WTC11 (cell line): ENCODE measurements around the gene NPLOC4. TPM values are rescaled to one million over a fixed set of nuclear protein-coding genes. Genes with fewer than 3 reads are reported as not detected.

Source experiments
- ATAC-seq: fragments of 200-7000 bp; cut with Tn5 transposase; 2 replicates; pipeline ENCODE4 v1.10.0; 2021; ENCODE audit warnings: mild to moderate bottlenecking, moderate library complexity
- CTCF ChIA-PET: fragments of 300-600 bp; sonication (Branson Sonifier 250); formaldehyde crosslinking; loops from one replicate; lab custom pipeline; 2021; ENCODE audit warnings: antibody characterized with exemption; lab: Charles Lee
- POLR2A ChIA-PET: fragments of 350-600 bp; sonication (Branson Sonifier 250); formaldehyde crosslinking; loops from one replicate; lab custom pipeline; 2021; ENCODE audit warnings: antibody characterized with exemption; lab: Charles Lee
- DNase-seq: peaks from one replicate; pipeline ENCODE4 v3.0.0; 2021; ENCODE audit warnings: low spot score
- H3K27ac Mint-ChIP-seq: 2 replicates; pipeline ENCODE4 v1.8.0; 2021; ENCODE audit warnings: mixed read lengths
- H3K27me3 Mint-ChIP-seq: 2 replicates; pipeline ENCODE4 v1.8.0; 2021; ENCODE audit warnings: low read depth, mild to moderate bottlenecking, moderate library complexity, mixed read lengths
- H3K36me3 Mint-ChIP-seq: 2 replicates; pipeline ENCODE4 v1.8.0; 2021; ENCODE audit warnings: mixed read lengths
- H3K4me1 Mint-ChIP-seq: 2 replicates; pipeline ENCODE4 v1.8.0; 2022; ENCODE audit warnings: mixed read lengths
- H3K4me3 Mint-ChIP-seq: 2 replicates; pipeline ENCODE4 v1.8.0; 2021; ENCODE audit warnings: mild to moderate bottlenecking, moderate library complexity, mixed read lengths
- H3K9me3 Mint-ChIP-seq: 2 replicates; pipeline ENCODE4 v1.8.0; 2021; ENCODE audit warnings: mixed read lengths
- ATF1 ChIP-seq: sonication (generic); formaldehyde crosslinking; IDR thresholded peaks from 2 replicates; pipeline ENCODE4 v1.8.1; 2023; ENCODE audit warnings: mild to moderate bottlenecking, moderate library complexity, missing genetic modification reagents
- CREB1 ChIP-seq: sonication (generic); formaldehyde crosslinking; IDR thresholded peaks from 2 replicates; pipeline ENCODE4 v1.8.0; 2023; ENCODE audit warnings: mild to moderate bottlenecking, missing genetic modification reagents
- EMX1 ChIP-seq: fragments of 250-450 bp; sonication (Bioruptor Pico); IDR thresholded peaks from 2 replicates; pipeline ENCODE4 v1.8.0; 2021; ENCODE audit warnings: mild to moderate bottlenecking
- ETV6 ChIP-seq: sonication (generic); formaldehyde crosslinking; IDR thresholded peaks from 2 replicates; pipeline ENCODE4 v1.8.1; 2022; ENCODE audit warnings: mild to moderate bottlenecking, missing genetic modification reagents
- FOXP1 ChIP-seq: sonication (generic); formaldehyde crosslinking; IDR thresholded peaks from 2 replicates; pipeline ENCODE4 v1.8.0; 2022; ENCODE audit warnings: missing genetic modification reagents, mild to moderate bottlenecking, moderate library complexity, borderline replicate concordance
- JAZF1 ChIP-seq: fragments of 250-450 bp; sonication (Bioruptor Pico); IDR thresholded peaks from 2 replicates; pipeline ENCODE4 v1.9.0; 2021; ENCODE audit warnings: moderate library complexity, mild to moderate bottlenecking, inconsistent platforms
- MYBL2 ChIP-seq: sonication (generic); formaldehyde crosslinking; IDR thresholded peaks from 2 replicates; pipeline ENCODE4 v1.8.1; 2023; ENCODE audit warnings: mild to moderate bottlenecking, moderate library complexity, missing genetic modification reagents
- NR3C1 ChIP-seq: sonication (generic); formaldehyde crosslinking; conservative IDR thresholded peaks from 2 replicates; pipeline ENCODE4 v1.8.1; 2023; ENCODE audit warnings: low read depth, mild to moderate bottlenecking, missing genetic modification reagents
- PRRX2 ChIP-seq: fragments of 250-450 bp; sonication (Bioruptor Pico); IDR thresholded peaks from 2 replicates; pipeline ENCODE4 v1.8.0; 2021; ENCODE audit warnings: mild to moderate bottlenecking
- RORB ChIP-seq: fragments of 250-450 bp; sonication (Bioruptor Pico); IDR thresholded peaks from 2 replicates; pipeline ENCODE4 v1.9.0; 2021; ENCODE audit warnings: mild to moderate bottlenecking
- TEAD4 ChIP-seq: sonication (generic); formaldehyde crosslinking; IDR thresholded peaks from 2 replicates; pipeline ENCODE4 v1.8.0; 2022; ENCODE audit warnings: mild to moderate bottlenecking, missing genetic modification reagents
- ZNF121 ChIP-seq: sonication (generic); formaldehyde crosslinking; IDR thresholded peaks from 2 replicates; pipeline ENCODE4 v1.8.0; 2023; ENCODE audit warnings: missing genetic modification reagents
- ZNF138 ChIP-seq: sonication (generic); formaldehyde crosslinking; conservative IDR thresholded peaks from 2 replicates; pipeline ENCODE4 v1.8.1; 2022; ENCODE audit warnings: mild to moderate bottlenecking, moderate library complexity, missing genetic modification reagents
- total RNA-seq: library from RNA; stranded (reverse); gene quantifications from 3 replicates; pipeline ENCODE4 v1.2.3, GENCODE V29; 2021
- TF ChIP-seq, protein P1 (sequence below): sonication (generic); formaldehyde crosslinking; IDR thresholded peaks from 2 replicates; pipeline ENCODE4 v1.8.0; 2022; ENCODE audit warnings: mild to moderate bottlenecking, missing genetic modification reagents
- TF ChIP-seq, protein P2 (sequence below): sonication (generic); formaldehyde crosslinking; IDR thresholded peaks from 2 replicates; pipeline ENCODE4 v1.8.0; 2023; ENCODE audit warnings: missing genetic modification reagents
- TF ChIP-seq, protein P3 (sequence below): sonication (generic); formaldehyde crosslinking; IDR thresholded peaks from 2 replicates; pipeline ENCODE4 v1.8.1; 2022; ENCODE audit warnings: missing genetic modification reagents, borderline replicate concordance
- TF ChIP-seq, protein P4 (sequence below): sonication (generic); formaldehyde crosslinking; IDR thresholded peaks from 2 replicates; pipeline ENCODE4 v1.8.1; 2022; ENCODE audit warnings: low read depth, mild to moderate bottlenecking, moderate library complexity, missing genetic modification reagents, borderline replicate concordance
- TF ChIP-seq, protein P5 (sequence below): sonication (generic); formaldehyde crosslinking; IDR thresholded peaks from 2 replicates; pipeline ENCODE4 v1.8.1; 2023; ENCODE audit warnings: mild to moderate bottlenecking, missing genetic modification reagents, borderline replicate concordance
- TF ChIP-seq, protein P6 (sequence below): sonication (generic); formaldehyde crosslinking; IDR thresholded peaks from 2 replicates; pipeline ENCODE4 v1.8.0; 2022; ENCODE audit warnings: missing genetic modification reagents
- TF ChIP-seq, protein P7 (sequence below): sonication (generic); formaldehyde crosslinking; IDR thresholded peaks from 2 replicates; pipeline ENCODE4 v1.8.0; 2022; ENCODE audit warnings: mild to moderate bottlenecking, missing genetic modification reagents

Gene NPLOC4
- total RNA-seq, 1 experiment from 2014 or later: 83.5 TPM

DNA sequence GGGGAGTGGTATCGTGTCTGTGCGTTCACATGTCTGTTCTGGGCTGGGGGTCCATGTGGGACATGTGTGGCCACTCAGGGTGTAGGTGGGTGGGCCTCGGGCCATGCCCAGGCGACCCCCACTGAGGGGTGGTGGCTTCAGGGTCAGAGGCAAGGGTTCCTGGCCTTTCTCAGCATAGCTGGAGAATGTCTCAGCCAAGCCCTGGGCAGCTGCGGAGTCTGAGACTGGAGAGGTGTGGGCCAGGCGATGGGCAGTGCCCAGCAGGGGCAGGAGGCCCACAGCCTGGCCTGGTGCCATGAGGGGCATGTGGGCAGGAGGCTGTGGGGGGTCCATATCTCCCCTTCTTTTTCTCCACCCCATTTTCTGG lies 107.5 kb downstream of the NPLOC4 start:
- Mint-ChIP-seq H3K4me3 (no peak overlapping the region), H3K36me3 (no peaks in the 10 kb centered on the region), H3K9me3 (no peaks in the 10 kb centered on the region), H3K27me3 (peaks cover 16% of the 10 kb centered on the region), H3K4me1 (no peaks in the 10 kb centered on the region), H3K27ac (no peak overlapping the region)
- ChIA-PET CTCF (interaction anchor here (1.1 kb wide), 1 partner anchor 11 kb away, joined by 3 read pairs; no protein-coding TSS in a partner anchor), POLR2A (interaction anchor here (0.6 to 1.0 kb wide), 2 partner anchors 15 to 170 kb away, joined by 3 to 6 read pairs; no protein-coding TSS in a partner anchor)
- TF ChIP-seq, protein P1, sequence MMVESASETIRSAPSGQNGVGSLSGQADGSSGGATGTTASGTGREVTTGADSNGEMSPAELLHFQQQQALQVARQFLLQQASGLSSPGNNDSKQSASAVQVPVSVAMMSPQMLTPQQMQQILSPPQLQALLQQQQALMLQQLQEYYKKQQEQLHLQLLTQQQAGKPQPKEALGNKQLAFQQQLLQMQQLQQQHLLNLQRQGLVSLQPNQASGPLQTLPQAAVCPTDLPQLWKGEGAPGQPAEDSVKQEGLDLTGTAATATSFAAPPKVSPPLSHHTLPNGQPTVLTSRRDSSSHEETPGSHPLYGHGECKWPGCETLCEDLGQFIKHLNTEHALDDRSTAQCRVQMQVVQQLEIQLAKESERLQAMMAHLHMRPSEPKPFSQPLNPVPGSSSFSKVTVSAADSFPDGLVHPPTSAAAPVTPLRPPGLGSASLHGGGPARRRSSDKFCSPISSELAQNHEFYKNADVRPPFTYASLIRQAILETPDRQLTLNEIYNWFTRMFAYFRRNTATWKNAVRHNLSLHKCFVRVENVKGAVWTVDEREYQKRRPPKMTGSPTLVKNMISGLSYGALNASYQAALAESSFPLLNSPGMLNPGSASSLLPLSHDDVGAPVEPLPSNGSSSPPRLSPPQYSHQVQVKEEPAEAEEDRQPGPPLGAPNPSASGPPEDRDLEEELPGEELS (CRISPR knock-in tag): no peak
- TF ChIP-seq FOXP1 (CRISPR knock-in tag) (no peak), PRRX2 (CRISPR knock-in tag) (no peak), NR3C1 (no peak), JAZF1 (no peak), MYBL2 (CRISPR knock-in tag) (no peak), RORB (CRISPR knock-in tag) (no peak), TEAD4 (CRISPR knock-in tag) (no peak), CREB1 (CRISPR knock-in tag) (no peak), ZNF121 (CRISPR knock-in tag) (no peak), ZNF138 (CRISPR knock-in tag) (no peak), EMX1 (CRISPR knock-in tag) (no peak), ATF1 (CRISPR knock-in tag) (no peak), ETV6 (CRISPR knock-in tag) (no peak)
- TF ChIP-seq, protein P2, sequence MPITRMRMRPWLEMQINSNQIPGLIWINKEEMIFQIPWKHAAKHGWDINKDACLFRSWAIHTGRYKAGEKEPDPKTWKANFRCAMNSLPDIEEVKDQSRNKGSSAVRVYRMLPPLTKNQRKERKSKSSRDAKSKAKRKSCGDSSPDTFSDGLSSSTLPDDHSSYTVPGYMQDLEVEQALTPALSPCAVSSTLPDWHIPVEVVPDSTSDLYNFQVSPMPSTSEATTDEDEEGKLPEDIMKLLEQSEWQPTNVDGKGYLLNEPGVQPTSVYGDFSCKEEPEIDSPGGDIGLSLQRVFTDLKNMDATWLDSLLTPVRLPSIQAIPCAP (CRISPR knock-in tag): no peak
- TF ChIP-seq, protein P3, sequence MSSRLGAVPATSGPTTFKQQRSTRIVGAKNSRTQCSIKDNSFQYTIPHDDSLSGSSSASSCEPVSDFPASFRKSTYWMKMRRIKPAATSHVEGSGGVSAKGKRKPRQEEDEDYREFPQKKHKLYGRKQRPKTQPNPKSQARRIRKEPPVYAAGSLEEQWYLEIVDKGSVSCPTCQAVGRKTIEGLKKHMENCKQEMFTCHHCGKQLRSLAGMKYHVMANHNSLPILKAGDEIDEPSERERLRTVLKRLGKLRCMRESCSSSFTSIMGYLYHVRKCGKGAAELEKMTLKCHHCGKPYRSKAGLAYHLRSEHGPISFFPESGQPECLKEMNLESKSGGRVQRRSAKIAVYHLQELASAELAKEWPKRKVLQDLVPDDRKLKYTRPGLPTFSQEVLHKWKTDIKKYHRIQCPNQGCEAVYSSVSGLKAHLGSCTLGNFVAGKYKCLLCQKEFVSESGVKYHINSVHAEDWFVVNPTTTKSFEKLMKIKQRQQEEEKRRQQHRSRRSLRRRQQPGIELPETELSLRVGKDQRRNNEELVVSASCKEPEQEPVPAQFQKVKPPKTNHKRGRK (CRISPR knock-in tag): no peak
- TF ChIP-seq, protein P4, sequence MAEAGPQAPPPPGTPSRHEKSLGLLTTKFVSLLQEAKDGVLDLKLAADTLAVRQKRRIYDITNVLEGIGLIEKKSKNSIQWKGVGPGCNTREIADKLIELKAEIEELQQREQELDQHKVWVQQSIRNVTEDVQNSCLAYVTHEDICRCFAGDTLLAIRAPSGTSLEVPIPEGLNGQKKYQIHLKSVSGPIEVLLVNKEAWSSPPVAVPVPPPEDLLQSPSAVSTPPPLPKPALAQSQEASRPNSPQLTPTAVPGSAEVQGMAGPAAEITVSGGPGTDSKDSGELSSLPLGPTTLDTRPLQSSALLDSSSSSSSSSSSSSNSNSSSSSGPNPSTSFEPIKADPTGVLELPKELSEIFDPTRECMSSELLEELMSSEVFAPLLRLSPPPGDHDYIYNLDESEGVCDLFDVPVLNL (CRISPR knock-in tag): no peak
- TF ChIP-seq, protein P5, sequence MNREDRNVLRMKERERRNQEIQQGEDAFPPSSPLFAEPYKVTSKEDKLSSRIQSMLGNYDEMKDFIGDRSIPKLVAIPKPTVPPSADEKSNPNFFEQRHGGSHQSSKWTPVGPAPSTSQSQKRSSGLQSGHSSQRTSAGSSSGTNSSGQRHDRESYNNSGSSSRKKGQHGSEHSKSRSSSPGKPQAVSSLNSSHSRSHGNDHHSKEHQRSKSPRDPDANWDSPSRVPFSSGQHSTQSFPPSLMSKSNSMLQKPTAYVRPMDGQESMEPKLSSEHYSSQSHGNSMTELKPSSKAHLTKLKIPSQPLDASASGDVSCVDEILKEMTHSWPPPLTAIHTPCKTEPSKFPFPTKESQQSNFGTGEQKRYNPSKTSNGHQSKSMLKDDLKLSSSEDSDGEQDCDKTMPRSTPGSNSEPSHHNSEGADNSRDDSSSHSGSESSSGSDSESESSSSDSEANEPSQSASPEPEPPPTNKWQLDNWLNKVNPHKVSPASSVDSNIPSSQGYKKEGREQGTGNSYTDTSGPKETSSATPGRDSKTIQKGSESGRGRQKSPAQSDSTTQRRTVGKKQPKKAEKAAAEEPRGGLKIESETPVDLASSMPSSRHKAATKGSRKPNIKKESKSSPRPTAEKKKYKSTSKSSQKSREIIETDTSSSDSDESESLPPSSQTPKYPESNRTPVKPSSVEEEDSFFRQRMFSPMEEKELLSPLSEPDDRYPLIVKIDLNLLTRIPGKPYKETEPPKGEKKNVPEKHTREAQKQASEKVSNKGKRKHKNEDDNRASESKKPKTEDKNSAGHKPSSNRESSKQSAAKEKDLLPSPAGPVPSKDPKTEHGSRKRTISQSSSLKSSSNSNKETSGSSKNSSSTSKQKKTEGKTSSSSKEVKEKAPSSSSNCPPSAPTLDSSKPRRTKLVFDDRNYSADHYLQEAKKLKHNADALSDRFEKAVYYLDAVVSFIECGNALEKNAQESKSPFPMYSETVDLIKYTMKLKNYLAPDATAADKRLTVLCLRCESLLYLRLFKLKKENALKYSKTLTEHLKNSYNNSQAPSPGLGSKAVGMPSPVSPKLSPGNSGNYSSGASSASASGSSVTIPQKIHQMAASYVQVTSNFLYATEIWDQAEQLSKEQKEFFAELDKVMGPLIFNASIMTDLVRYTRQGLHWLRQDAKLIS (CRISPR knock-in tag): no peak
- TF ChIP-seq, protein P6, sequence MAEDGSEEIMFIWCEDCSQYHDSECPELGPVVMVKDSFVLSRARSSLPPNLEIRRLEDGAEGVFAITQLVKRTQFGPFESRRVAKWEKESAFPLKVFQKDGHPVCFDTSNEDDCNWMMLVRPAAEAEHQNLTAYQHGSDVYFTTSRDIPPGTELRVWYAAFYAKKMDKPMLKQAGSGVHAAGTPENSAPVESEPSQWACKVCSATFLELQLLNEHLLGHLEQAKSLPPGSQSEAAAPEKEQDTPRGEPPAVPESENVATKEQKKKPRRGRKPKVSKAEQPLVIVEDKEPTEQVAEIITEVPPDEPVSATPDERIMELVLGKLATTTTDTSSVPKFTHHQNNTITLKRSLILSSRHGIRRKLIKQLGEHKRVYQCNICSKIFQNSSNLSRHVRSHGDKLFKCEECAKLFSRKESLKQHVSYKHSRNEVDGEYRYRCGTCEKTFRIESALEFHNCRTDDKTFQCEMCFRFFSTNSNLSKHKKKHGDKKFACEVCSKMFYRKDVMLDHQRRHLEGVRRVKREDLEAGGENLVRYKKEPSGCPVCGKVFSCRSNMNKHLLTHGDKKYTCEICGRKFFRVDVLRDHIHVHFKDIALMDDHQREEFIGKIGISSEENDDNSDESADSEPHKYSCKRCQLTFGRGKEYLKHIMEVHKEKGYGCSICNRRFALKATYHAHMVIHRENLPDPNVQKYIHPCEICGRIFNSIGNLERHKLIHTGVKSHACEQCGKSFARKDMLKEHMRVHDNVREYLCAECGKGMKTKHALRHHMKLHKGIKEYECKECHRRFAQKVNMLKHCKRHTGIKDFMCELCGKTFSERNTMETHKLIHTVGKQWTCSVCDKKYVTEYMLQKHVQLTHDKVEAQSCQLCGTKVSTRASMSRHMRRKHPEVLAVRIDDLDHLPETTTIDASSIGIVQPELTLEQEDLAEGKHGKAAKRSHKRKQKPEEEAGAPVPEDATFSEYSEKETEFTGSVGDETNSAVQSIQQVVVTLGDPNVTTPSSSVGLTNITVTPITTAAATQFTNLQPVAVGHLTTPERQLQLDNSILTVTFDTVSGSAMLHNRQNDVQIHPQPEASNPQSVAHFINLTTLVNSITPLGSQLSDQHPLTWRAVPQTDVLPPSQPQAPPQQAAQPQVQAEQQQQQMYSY (CRISPR knock-in tag): no peak
- TF ChIP-seq, protein P7, sequence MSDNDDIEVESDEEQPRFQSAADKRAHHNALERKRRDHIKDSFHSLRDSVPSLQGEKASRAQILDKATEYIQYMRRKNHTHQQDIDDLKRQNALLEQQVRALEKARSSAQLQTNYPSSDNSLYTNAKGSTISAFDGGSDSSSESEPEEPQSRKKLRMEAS: no peak
- DNase-seq: no peak
- no peak for ATAC-seq
